Mucosa of stomach (tissue), 1 donor: ENCODE results near the gene CACNB2.

Experiments used
- H3K27me3 ChIP-seq: one replicate; pipeline ENCODE4 v1.7.0; 2013; ENCODE audit warnings: mild to moderate bottlenecking, low read length; ENCODE audit not compliant: control insufficient read depth, insufficient read depth
- H3K36me3 ChIP-seq: one replicate; pipeline ENCODE4 v1.7.0; 2013; ENCODE audit warnings: low read length; ENCODE audit not compliant: control insufficient read depth, insufficient read depth
- H3K4me1 ChIP-seq: one replicate; pipeline ENCODE4 v1.7.0; 2013; ENCODE audit warnings: mild to moderate bottlenecking, low read length; ENCODE audit not compliant: control insufficient read depth, insufficient read depth
- H3K4me3 ChIP-seq: one replicate; pipeline ENCODE4 v1.7.0; 2013; ENCODE audit warnings: low read length
- H3K9ac ChIP-seq: one replicate; pipeline ENCODE4 v1.7.0; 2013; ENCODE audit warnings: mild to moderate bottlenecking, low read length, moderate library complexity
- H3K9me3 ChIP-seq: one replicate; pipeline ENCODE4 v1.7.0; 2013; ENCODE audit warnings: mild to moderate bottlenecking, low read length, moderate library complexity; ENCODE audit not compliant: control insufficient read depth
- donor health status: Pancreatic carcinoma.

CACNB2 gene

DNA sequence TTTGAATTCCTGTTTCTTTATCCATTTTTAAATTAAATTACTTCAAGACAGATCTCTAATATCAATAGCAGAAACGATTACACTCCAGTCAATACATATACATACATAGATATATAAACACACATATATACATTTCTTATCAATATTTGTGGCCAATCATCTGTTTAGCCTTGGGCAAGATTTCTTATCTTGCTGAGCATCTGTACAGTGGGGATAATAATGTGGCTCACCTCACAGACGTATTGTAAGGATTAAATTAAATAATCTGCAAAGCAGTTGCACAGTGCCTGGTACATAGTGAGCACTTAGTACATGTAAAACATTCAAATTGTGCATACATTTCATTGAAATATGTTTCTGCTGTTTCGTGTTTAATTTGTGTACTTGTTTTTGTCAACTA lies 17.5 kb upstream of the CACNB2 start:
- no peak overlapping the region for H3K4me3 ChIP-seq
- no peak overlapping the region for H3K9ac ChIP-seq

DNA sequence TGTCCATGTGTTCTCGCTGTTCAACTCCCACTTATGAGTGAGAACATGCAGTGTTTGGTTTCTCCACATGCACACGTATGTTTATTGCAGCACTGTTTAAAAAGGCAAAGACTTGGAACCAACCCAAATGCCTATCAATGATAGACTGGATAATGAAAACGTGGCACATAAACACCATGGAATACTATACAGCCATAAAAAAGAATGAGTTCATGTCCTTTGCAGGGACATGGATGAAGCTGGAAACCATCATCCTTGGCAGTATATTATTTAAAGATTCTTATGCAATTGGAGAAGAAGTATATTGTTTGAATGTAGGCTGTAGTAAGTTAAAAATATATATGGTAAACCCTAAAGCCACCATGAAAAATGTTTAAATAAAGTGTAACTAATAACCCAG lies 7.2 kb upstream of the CACNB2 start:
- Histone ChIP-seq H3K36me3 (no peaks in the 10 kb centered on the region), H3K9ac (no peak overlapping the region), H3K4me3 (no peak overlapping the region), H3K27me3 (no peaks in the 10 kb centered on the region), H3K9me3 (no peaks in the 10 kb centered on the region), H3K4me1 (no peaks in the 10 kb centered on the region)

More for the DNA sequence above, 17.5 kb upstream of the CACNB2 start:
- Histone ChIP-seq H3K4me1 (no peaks in the 10 kb centered on the region), H3K9me3 (no peaks in the 10 kb centered on the region), H3K27me3 (no peaks in the 10 kb centered on the region), H3K36me3 (no peaks in the 10 kb centered on the region)

DNA sequence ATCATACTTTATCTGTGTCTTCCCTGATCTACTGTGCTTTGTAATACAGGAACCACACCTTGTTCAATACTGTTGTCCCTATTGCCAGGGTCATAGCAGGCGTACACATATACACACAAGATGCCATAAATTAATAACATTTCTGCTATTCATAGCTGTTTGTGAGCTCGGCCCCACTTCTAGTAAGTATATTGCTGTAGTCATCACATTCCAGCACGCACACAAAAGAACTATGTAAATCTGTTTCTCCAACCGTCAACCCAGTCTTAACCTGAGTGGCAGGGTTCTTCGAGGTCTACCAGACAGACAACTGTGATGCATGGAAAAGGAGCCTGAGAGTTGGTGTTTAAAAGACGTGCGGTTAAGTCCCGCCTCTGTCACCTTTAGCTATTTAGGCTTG lies 5.7 kb upstream of the CACNB2 start:
- Histone ChIP-seq H3K9me3 (no peaks in the 10 kb centered on the region), H3K36me3 (no peaks in the 10 kb centered on the region), H3K4me1 (no peaks in the 10 kb centered on the region), H3K27me3 (no peaks in the 10 kb centered on the region), H3K9ac (no peak overlapping the region), H3K4me3 (no peak overlapping the region)

DNA sequence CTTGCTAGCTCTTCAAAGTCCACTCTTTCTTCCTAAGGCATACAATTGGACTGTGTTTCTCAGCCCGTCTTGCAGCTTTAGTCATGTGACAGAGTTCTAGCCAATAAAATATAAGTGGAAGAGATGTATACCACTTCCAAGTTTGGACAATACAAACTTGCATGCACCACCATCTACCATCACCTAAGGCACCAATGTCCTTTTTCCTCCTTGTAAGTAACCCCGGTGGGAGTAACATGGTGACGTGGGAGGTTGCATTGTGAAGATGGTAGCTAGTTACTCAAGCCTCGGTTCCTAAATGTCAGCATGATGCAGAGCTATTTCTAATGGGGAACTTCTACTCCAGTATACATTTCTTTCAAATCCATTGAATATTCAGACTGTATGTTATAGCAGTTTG lies 5.3 kb upstream of the CACNB2 start:
- H3K4me1 ChIP-seq: no peaks in the 10 kb centered on the region
- H3K4me3 ChIP-seq: no peak overlapping the region

DNA sequence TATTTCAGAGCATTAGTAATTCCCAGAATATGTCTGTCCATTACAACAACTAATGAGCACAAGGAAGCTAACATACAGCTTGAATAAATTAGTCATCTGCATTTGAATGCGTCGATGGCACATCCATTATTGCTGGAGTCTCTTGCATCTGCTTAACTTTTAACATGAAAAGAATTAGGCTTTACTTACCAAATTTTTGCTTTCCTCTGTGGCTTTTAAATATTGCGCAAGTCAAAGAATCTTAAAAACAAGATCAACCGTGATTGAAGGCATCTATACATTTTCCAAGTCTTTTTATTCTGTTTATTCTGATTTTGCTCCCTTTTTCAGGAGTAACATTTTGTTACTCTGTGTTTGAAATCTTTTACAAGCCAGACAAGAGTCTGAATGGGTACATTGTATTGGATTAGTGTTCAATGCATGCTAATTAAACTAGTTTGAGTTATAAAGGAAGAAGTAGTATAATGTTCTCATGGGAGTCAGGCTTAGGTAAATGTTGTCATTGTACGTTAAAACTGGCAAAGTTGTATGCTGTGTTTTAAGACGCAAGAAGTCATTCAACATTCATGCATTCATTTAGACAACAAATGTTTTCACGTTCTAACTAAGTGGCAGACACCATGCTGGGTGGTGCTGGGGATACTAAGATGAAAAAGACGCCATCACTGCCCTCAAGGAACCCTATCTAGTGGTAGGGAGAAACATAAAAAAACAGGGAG lies 4.0 kb upstream of the CACNB2 start:
- Histone ChIP-seq H3K4me1 (no peaks in the 10 kb centered on the region), H3K9ac (no peak overlapping the region), H3K9me3 (no peaks in the 10 kb centered on the region), H3K36me3 (no peaks in the 10 kb centered on the region), H3K4me3 (no peak overlapping the region), H3K27me3 (peaks cover 5% of the 10 kb centered on the region)

More for the DNA sequence above, 5.3 kb upstream of the CACNB2 start:
- Histone ChIP-seq H3K27me3 (peaks cover 3% of the 10 kb centered on the region), H3K36me3 (no peaks in the 10 kb centered on the region), H3K9ac (no peak overlapping the region), H3K9me3 (no peaks in the 10 kb centered on the region)

DNA sequence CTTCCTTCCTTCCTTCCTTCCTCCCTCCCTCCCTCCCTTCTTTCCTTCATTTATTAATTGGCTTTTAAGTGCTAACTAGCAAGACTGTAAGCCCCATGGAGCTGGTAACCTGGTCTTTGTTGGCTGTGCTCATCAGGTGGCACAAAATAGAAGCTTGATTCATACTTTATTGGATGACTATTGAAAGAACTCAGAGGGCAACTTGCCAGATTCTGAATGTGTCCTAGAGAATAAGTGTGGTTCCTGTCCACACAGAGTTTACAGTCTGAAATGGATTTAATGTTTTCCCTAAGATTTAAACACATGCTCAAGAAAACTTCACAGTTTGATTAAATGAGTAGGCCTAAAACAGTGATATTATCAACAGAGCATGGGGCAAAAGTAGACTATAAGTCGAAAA lies 3.1 kb upstream of the CACNB2 start:
- Histone ChIP-seq H3K27me3 (peaks cover 5% of the 10 kb centered on the region), H3K36me3 (no peaks in the 10 kb centered on the region), H3K9me3 (no peaks in the 10 kb centered on the region), H3K9ac (no peak overlapping the region), H3K4me3 (no peak overlapping the region), H3K4me1 (no peaks in the 10 kb centered on the region)

DNA sequence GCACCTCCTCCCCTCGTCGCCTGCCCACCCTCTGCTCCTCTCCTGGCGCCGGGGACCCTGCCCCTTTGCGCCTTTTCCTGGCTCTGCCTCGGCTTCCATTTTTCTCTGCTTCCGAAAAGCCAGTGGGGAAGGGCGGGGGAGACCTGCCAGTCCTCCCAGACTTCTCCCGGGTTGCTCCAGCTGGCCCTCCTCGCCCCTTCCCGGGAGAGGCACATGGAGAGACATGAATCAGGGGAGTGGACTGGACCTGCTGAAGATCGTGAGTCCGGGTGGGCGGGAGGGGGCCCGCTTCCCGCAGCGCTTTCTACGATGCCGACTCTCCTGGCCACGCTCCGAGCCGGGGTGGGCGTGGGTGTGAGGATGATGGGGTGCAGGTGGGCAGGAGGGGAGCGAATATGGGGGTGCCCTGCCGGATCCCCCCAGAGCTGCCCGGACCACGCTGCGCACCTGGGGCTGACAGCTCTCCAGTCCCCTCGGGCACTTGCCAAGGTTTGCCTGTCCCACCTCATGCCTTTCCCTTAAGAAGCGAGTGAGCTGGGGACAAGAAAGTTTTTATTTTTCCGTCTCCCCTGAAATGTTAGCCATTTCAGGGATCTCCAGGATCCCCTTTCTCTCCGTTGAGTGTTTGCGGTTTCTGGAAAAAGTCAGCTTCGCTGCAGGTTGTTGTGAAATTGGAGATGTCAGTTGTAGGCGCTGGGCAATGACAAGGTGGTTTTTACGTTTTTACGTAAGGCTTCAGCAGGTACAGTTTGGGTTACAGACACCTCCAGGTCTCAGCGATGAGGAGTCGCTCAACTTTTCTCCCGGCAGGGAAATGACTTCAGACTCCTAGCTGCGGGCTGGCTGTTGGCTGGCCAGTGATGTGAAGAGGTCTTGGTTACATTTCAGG lies 977 bp downstream of the CACNB2 start:
- no peaks in the 10 kb centered on the region for H3K36me3 ChIP-seq
- H3K27me3 ChIP-seq: peaks cover 5% of the 10 kb centered on the region
- no peaks in the 10 kb centered on the region for H3K9me3 ChIP-seq
- H3K9ac ChIP-seq: peak overlapping the region; percentile 55
- H3K4me1 ChIP-seq: no peaks in the 10 kb centered on the region
- H3K4me3 ChIP-seq: no peak overlapping the region

DNA sequence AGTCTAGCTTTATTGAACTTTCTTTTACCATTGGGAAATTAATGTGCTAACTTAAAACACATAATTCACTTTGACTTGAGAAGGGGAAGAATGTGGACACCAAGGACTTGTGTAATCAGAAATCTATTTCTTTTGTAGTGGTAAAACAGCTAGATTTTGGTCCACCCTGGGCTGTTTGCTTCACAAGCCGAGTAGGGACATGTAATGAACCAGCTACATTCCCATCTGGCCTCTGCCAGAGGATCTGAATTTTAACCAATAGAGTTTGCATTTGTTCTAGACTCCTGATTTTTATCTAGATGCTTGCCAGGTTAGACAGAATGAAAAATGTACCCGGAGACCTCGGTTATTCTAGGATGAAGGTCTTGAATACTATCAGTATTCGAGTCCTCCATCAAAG lies 1.9 kb downstream of the CACNB2 start:
- H3K9me3 ChIP-seq: no peaks in the 10 kb centered on the region
- H3K27me3 ChIP-seq: peaks cover 5% of the 10 kb centered on the region
- H3K9ac ChIP-seq: no peak overlapping the region
- no peaks in the 10 kb centered on the region for H3K36me3 ChIP-seq
- H3K4me3 ChIP-seq: no peak overlapping the region
- H3K4me1 ChIP-seq: no peaks in the 10 kb centered on the region

DNA sequence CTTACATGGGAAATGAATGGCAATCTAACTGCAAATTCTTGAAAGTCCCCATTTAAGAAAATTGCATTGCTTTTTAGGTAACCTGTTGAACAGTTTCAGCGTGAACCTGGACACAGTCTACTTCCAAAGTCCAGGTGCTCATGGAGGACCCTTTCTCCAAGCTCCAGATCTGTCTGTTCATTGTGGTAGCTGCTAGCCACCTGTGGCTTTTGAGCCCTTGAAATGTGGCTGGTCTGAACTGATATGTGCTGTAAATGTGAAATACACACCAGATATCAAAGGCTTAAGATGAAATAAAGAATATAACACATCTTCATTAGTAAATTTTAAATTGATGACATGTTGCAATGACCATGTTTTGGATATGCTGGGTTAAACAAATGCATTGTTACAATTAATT lies 4.2 kb downstream of the CACNB2 start:
- H3K4me3 ChIP-seq: no peak overlapping the region
- H3K36me3 ChIP-seq: no peaks in the 10 kb centered on the region
- no peak overlapping the region for H3K9ac ChIP-seq
- H3K9me3 ChIP-seq: no peaks in the 10 kb centered on the region
- H3K4me1 ChIP-seq: no peaks in the 10 kb centered on the region
- peaks cover 5% of the 10 kb centered on the region for H3K27me3 ChIP-seq

DNA sequence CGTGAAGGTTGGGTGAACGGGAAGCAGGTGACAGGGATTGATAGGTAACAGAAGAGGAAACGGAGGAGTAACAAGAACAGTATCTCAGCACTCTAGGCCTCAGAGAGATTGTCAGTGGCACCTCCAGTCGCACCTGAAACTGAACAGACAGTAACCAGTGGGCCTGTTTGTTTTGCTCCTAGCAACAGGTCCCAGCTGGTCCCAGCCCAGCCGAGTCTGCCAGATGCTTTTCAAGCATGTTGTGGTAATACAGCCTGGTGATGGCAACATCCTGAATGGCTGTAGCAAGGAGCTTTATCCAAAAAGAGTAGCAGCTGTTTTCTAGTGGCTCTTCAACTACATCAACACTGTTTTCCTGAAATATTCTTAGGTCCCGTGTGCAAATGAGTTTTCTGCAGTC lies 4.7 kb downstream of the CACNB2 start:
- no peaks in the 10 kb centered on the region for H3K4me1 ChIP-seq
- no peaks in the 10 kb centered on the region for H3K9me3 ChIP-seq
- no peak overlapping the region for H3K4me3 ChIP-seq
- H3K36me3 ChIP-seq: no peaks in the 10 kb centered on the region
- peaks cover 2% of the 10 kb centered on the region for H3K27me3 ChIP-seq
- no peak overlapping the region for H3K9ac ChIP-seq

DNA sequence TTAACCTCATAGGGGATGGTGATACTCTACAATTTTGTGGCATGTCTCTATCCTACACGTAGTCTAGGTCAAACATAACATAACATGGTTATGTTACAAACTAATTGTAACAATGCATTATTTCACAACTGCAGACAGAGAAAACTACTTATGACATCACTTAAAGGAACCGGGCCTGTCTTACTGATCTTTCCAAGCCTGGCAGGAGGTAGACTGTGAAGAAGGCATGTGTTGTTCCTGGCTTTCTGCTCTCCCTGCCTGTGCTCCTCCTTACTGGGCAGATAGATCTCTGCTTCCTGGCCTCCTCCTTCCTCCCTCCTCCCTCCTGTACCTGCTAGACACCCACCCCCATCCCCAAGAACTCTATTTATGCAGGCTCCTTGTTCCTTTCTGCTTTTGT lies 5.4 kb downstream of the CACNB2 start:
- Histone ChIP-seq H3K9me3 (no peaks in the 10 kb centered on the region), H3K9ac (no peak overlapping the region), H3K36me3 (no peaks in the 10 kb centered on the region), H3K4me3 (no peak overlapping the region), H3K4me1 (no peaks in the 10 kb centered on the region), H3K27me3 (no peaks in the 10 kb centered on the region)

DNA sequence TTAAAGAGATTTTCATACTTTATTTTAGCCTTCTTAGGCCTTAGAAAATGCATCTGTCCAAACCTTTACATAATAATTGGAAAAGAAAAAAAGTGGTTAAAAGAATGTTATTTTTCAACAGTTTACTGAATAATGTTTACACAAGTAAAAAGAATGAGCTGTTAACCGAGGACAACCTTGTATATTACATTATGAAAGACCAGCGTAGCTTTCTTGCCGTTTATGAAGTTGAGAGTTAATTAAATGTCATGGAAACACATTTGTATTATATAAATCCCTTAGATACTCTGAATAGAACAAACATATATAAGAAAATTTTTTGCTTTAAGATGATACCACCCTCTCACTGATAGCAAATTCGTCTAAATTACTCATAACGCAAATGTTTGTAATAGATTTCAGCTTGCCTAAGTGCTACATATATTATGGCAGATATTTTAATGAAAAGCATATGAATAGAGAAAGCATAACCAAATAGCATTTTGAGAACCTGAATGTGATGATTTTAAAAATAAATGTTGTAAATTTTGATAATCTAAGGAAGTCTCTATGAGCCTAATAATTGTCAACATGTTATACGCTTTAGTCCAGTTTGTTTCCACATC lies 9.1 kb downstream of the CACNB2 start:
- Histone ChIP-seq H3K9me3 (no peaks in the 10 kb centered on the region), H3K4me3 (no peak overlapping the region), H3K4me1 (no peaks in the 10 kb centered on the region), H3K36me3 (no peaks in the 10 kb centered on the region), H3K9ac (no peak overlapping the region), H3K27me3 (no peaks in the 10 kb centered on the region)
